ENCODE measurements around the gene TNRC6B. TPM values are rescaled to one million over a fixed set of nuclear protein-coding genes. Genes with fewer than 3 reads are reported as not detected.

TNRC6B gene
- total and polyA plus RNA-seq, 2 of the 13 experiments (the other 11 are each of a cell fraction or from before 2014, with no cell fraction given), result 8.9 to 13.2 TPM

- TF ChIP-seq XRCC5 (optimal IDR thresholded peaks at IDR 0.05; ENCODE audit: low read length), result no peak
- TF ChIP-seq RFX1 (IDR thresholded peaks at IDR 0.05), result no peak
- TF ChIP-seq KAT7 (CRISPR knock-in tag; IDR thresholded peaks at IDR 0.05; ENCODE audit: borderline replicate concordance), result no peak
- TF ChIP-seq RELA (CRISPR knock-in tag; IDR thresholded peaks at IDR 0.05), result no peak
- no peak for TF ChIP-seq ZNF792 (CRISPR knock-in tag; IDR thresholded peaks at IDR 0.05)
Measured at GRCh38 chr22:40202225-40202944, 24.7 kb downstream of the TNRC6B start (continued).

- no peak for DNase-seq (ENCODE audit: low spot score)
- Histone ChIP-seq H3K79me2 (ENCODE audit: insufficient read depth, low read length) (peaks cover 73% of the 10 kb centered on the region), H4K20me1 (ENCODE audit: insufficient read depth, low read length) (peaks cover 12% of the 10 kb centered on the region), H3K9me3 (ENCODE audit: low read length) (no peaks in the 10 kb centered on the region), H2AFZ (ENCODE audit: low read length) (no peak overlapping the region), H3K4me3 (replicated peaks in 1 of 3; ENCODE audit: insufficient read depth in 1 of 3, low read depth in 2 of 3, low read length in 3 of 3) (no peak overlapping the region), H3K9ac (ENCODE audit: insufficient read depth, low read depth, low read length) (no peak overlapping the region), H3K36me3 (replicated peaks in 1 of 2; ENCODE audit: control insufficient read depth in 1 of 2, insufficient read depth in 2 of 2, low read length in 2 of 2) (peaks cover 0 to 7% of the 10 kb centered on the region in 2 experiments; a peak in 3 of 5 replicates), H3K27me3 (ENCODE audit: control insufficient read depth in 1 of 2, insufficient read depth in 2 of 2, low read length in 2 of 2) (no peaks in the 10 kb centered on the region), H3K4me2 (ENCODE audit: low read depth, low read length) (no peak overlapping the region), H3K4me1 (ENCODE audit: insufficient read depth, low read length) (peaks cover 15% of the 10 kb centered on the region), H3K27ac (ENCODE audit: extremely low read length, insufficient read depth, low read length) (no peak overlapping the region)
- CTCF ChIA-PET (ENCODE audit: low intra/inter-chr PET ratio, low total read pairs), result no interaction called here
- in situ Hi-C loops (cut with HindIII; ENCODE audit: extremely low pct_ligation_motif_present, low pct_unique_long_range_greater_than_20kb), result no loop called here
- WGBS (ENCODE audit: low lambda C conversion rate), result 90% methylated on average over 5 of the region's 5 CpGs
- TF ChIP-seq HOXD1 (CRISPR knock-in tag; IDR thresholded peaks at IDR 0.05) (no peak), IRX3 (CRISPR knock-in tag; IDR thresholded peaks at IDR 0.05; ENCODE audit: borderline replicate concordance, low read depth) (no peak), NFIC (IDR thresholded peaks at IDR 0.05; ENCODE audit: low read length) (no peak), TOPORS (CRISPR knock-in tag; IDR thresholded peaks at IDR 0.05) (no peak), NR3C1 (CRISPR knock-in tag; IDR thresholded peaks at IDR 0.05) (no peak), ZNF615 (CRISPR knock-in tag; IDR thresholded peaks at IDR 0.05; ENCODE audit: borderline replicate concordance) (no peak), HOMEZ (CRISPR knock-in tag; IDR thresholded peaks at IDR 0.05; ENCODE audit: low read depth) (no peak), TEAD3 (CRISPR knock-in tag; optimal IDR thresholded peaks at IDR 0.05; ENCODE audit: borderline replicate concordance) (no peak), HOXA5 (CRISPR knock-in tag; IDR thresholded peaks at IDR 0.05) (no peak), RARA (CRISPR knock-in tag; IDR thresholded peaks at IDR 0.05) (no peak), ZNF275 (CRISPR knock-in tag; IDR thresholded peaks at IDR 0.05; ENCODE audit: borderline replicate concordance) (no peak), FLYWCH1 (CRISPR knock-in tag; IDR thresholded peaks at IDR 0.05) (no peak)
- no peak for FAIRE-seq
- intact Hi-C loops (cut with micrococcal nuclease; ENCODE audit: unreplicated experiment), result no loop called here
- POLR2A ChIA-PET, result no interaction called here
- BruUV-seq (replicated peaks), result no TSS peak
- no peak for ATAC-seq
Measured at GRCh38 chr22:40203572-40203971, 25.8 kb downstream of the TNRC6B start.
